Activated CD8-positive, alpha-beta memory T cell treated with anti-CD3 and anti-CD28 coated beads for 48 hours (primary cell): ENCODE results near the gene PDE11A.

ENCODE experiments used
- DNase-seq, 3 experiments: peaks; one replicate each; pipeline ENCODE4 v3.0.0-alpha.2; 2020; ENCODE audit warnings: low read depth in 2 of 3, low spot score in 2 of 3

The PDE11A gene

GRCh38 chr2:177705511-177706173 is 366.9 kb downstream of the PDE11A start:
- DNase-seq: no peak

GRCh38 chr2:177703159-177703558 is 369.4 kb downstream of the PDE11A start:
- no peak for DNase-seq

DNA sequence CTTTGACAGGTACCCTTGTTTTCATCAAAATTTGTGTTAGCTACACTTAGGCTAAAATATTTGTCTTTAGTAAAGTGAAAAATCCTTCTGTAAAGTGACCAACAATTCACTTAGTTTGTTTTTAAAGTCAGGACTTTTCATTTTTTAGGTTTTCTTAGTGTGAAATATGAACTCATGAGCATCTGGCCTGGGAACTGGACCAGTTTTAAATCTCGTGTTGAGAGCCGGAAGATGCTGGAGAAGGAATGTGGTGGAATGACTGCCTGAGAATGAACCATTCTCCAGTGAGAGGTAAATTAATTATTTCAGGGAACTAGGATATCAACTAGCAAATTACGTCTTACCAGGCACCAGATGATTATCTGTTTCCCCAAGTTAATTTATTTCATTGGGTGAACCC is 374.3 kb downstream of the PDE11A start:
- DNase-seq: no peak

DNA sequence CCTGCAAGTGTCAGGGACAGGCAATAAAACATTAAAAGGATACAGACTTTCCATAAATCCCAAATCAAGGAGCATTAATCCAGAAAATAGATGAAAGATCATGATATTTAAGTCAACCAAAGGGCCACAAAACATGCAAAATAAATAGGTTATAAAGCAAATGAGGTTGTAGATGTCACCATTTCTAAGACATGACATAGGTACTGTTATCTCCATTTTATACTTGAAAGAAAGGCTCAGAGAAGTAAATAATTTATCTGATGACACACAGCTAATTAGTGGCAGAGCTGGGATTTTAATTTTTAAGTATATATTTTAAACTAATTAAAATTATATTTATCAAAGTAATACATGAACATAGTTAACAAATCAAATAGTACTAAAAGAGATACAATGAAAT is 378.2 kb downstream of the PDE11A start:
- DNase-seq: no peak

- DNase-seq: no peak
Observed at GRCh38 chr2:177693658-177694339, 378.8 kb downstream of the PDE11A start.

GRCh38 chr2:177692783-177693269 is 379.8 kb downstream of the PDE11A start:
- no peak for DNase-seq

GRCh38 chr2:177692042-177692782 is 380.4 kb downstream of the PDE11A start:
- no peak for DNase-seq

GRCh38 chr2:177691177-177691576 is 381.4 kb downstream of the PDE11A start:
- DNase-seq: no peak

DNA sequence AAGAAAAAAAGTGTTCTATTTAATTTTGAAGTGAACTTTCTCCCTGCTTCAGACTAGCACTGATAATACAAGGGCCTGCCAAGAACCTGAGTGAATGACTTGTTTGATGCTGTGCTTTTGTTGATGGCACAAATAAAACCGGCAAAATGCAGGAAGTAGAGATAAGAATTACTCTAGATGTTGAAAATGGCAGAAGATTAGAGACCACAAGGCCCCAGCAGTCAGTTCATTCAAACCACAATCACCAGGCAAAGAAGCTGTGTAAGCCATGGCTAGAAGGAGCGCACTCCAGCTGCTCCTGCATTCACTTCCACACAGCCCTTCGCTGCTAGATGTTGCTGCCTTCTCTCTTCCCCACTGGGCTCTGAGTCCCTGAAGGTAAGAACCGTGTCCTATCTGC is 383.0 kb downstream of the PDE11A start:
- DNase-seq: no peak

- DNase-seq: no peak
Observed at GRCh38 chr2:177688844-177689243, 383.7 kb downstream of the PDE11A start.

DNA sequence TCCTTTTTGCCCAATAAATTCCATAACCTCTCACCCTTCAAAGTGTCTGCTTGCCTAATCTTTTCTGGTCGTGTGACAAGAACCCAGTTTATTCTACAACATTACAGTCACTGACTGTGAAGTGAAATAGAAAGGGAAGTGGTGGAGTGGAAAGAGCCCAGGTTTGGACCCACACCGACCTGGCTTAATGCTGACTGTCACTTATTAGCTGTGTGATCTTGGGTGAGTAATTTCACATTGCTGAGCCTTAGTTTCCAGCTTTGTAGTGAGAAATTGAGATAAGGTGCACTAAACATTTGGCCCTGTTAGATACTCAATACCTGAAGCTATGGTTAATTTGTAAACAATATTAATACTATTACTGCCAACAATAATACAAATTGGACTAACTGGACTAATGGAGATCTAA is 388.9 kb downstream of the PDE11A start:
- no peak for DNase-seq

DNA sequence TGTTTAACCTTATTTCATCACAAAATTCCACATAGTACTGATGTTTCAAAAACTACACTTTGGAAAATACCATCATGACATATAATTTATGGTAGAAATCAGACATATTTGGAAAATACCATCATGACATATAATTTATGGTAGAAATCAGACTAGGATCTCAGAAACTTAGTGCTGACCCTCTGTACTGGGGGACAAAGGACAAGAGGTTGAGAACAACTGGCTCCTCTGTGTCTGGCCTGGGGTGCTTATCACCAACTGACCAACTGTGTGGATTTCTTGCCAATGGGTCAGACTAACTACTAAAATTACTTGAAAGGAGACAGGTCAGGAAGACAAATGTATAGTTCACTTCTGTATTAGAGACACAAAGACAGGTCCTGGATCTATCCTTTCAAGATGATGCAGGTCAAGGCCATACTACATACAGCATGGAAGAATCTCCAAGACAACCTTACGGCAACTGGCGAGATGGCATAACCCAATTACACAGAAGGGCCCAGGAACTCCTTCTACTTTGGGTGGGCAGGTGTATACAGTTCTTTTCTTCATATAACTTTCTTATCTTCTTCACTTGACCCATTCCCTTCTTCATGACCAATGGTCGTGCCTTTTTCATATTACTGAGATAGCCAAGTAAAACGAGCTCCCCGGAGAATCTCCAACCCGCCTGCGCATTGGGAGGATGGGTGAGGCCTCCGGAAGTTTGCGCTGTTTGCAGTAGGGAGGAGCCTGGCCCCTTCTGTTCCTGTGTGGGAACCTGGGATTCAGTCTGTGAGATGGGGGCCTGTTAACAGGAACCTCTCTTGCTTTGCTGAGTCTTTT is 389.5 kb downstream of the PDE11A start:
- DNase-seq: no peak

- DNase-seq: no peak
Observed at GRCh38 chr2:177682006-177682405, 390.6 kb downstream of the PDE11A start.

- no peak for DNase-seq
Observed at GRCh38 chr2:177680866-177681712, 391.5 kb downstream of the PDE11A start.

DNA sequence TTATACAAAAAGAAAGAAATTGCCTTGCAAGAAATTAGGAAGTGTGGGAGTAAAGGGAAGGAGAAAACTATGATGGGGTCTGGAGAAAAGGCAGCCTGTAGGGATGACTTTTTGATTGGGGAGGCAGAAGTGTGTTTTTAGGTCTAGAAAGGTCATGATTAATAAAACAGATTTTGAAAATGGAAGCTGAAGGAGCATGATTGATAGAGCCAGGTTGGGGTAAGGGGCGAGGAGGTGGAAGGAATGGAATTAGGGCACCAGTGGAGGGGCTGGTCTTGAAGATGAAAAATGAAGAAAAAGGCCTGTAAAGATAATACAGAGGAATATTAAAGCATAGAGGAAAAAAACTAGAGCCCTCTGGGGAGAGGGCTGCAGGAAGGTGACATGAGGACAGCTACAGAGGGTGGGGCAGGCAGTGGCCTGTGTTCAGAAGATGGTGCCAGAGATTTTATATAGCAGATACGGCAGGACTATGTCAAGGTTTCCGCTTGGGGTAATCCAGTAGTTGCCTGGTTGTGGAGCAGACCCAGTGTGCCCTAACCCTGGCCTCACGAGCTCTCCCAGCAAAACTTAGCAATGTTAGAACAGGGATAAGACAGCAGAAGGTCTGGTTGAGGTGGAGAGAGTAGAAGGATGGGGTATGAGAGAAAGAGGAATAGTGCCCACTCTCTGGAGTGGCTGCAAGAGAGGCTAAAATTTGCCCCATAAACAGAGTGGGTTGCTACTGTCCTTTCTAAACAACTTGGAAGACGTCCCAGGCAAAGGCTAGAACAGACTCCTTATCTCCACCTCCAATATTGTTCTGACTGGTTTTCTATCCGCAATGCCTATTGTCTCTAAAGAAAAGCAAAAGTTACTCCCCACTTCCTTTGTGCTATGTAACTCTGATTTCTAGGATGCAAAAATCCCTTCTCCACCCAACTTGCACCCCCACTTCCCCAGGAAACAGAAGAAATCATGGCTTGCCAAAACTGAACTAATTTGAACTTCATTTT is 392.7 kb downstream of the PDE11A start:
- no peak for DNase-seq

- DNase-seq: no peak
Observed at GRCh38 chr2:177678939-177679338, 393.6 kb downstream of the PDE11A start.

GRCh38 chr2:177676636-177677035 is 395.9 kb downstream of the PDE11A start:
- DNase-seq: no peak

DNA sequence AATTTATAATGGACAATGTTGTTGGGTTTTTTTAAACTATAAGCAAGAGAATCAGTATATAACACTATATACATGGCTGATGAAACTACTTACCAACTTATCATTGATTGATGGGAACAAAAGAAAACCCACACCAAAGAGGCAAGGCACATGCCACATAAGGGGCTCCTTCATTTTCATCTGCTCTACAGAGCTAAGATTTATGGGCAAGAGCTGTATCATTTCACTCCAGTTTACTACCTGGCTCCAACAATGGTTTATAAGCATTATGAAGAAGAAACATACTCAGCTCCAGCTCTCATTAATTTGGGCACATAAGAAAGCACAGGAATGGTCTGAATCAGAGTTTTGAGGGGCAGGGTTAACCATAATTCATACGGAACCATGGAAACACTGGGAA is 396.8 kb downstream of the PDE11A start:
- no peak for DNase-seq

DNA sequence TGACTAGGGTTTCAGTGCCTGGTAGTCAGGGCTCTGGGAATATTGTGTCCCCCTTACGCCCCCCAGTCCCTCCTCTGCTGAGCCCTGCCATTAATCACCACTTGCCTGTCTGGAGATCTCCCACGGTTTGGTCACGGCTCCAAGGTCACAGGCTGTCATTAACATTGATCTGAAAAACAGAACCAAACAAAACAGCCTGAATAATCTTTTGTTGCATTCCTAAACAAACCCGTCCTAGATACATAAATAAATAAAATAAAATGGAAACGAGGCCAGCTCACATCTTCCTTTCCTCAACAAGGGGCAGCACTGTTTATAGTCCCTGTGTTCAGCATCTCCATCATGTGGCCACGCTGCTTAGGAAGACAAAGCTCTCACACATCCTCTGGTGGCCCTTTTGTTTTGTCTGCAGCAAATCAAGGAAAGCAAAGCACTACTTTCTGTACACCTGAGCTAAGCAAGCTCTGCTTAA is 397.2 kb downstream of the PDE11A start:
- DNase-seq: no peak
